GM12891 (cell line): ENCODE data around the gene CDC42BPG. TPM values are rescaled to one million over a fixed set of nuclear protein-coding genes. Genes with fewer than 3 reads are reported as not detected.

Source experiments
- DNase-seq: peaks from one replicate; pipeline ENCODE4 v3.0.0; 2011; ENCODE audit warnings: low spot score; ENCODE audit not compliant: insufficient read length
- FAIRE-seq: peaks from 2 replicates; lab custom pipeline; 2011; peaks lifted over from hg19 to GRCh38; lab: Jason Lieb, UNC
- PAX5 ChIP-seq: IDR thresholded peaks from 2 replicates; pipeline ENCODE4 v1.6.1; 2011; ENCODE audit warnings: low read length, moderate library complexity, mild to moderate bottlenecking; ENCODE audit not compliant: insufficient read depth, severe bottlenecking
- POLR2A ChIP-seq: IDR thresholded peaks from 2 replicates; pipeline ENCODE4 v1.6.1; 2011; ENCODE audit warnings: low read depth, low read length, control low read depth
- POLR2AphosphoS5 ChIP-seq: IDR thresholded peaks from 2 replicates; pipeline ENCODE4 v1.6.1; 2011; ENCODE audit warnings: low read depth, low read length, control low read depth
- POU2F2 ChIP-seq: IDR thresholded peaks from 2 replicates; pipeline ENCODE4 v1.6.1; 2011; ENCODE audit warnings: low read depth, mild to moderate bottlenecking, control low read depth, low read length, moderate library complexity
- SPI1 ChIP-seq: IDR thresholded peaks from 2 replicates; pipeline ENCODE4 v1.6.1; 2011; ENCODE audit warnings: low read depth, low read length, control low read depth
- TAF1 ChIP-seq: IDR thresholded peaks from 2 replicates; pipeline ENCODE4 v1.6.1; 2011; ENCODE audit warnings: low read depth, low read length, control low read depth
- polyA plus RNA-seq: library from polyadenylated mRNA; unstranded; fragments of >200 nt; gene quantifications from one replicate; pipeline ENCODE4 v1.2.1, GENCODE V29; 2012; ENCODE audit warnings: low read depth, missing spikeins, inconsistent platforms; ENCODE audit not compliant: missing spikeins

Gene CDC42BPG
- 0.36 TPM for polyA plus RNA-seq

GRCh38 chr11:64844330-64845128 is at the start of gene CDC42BPG:
CDC42BPG (minus strand) TSS chr11:64844653; CDS start chr11:64844569, 84 bp downstream.
- FAIRE-seq: peak; percentile 81
- DNase-seq: peak; percentile 91
- TF ChIP-seq PAX5: no peak

GRCh38 chr11:64893194-64894069 is 49.0 kb upstream of the CDC42BPG start:
- TF ChIP-seq POLR2A (no peak), POLR2AphosphoS5 (no peak), TAF1 (no peak), SPI1 (no peak), POU2F2 (no peak)
- FAIRE-seq (no peak), DNase-seq (no peak)

GRCh38 chr11:64892838-64893193 is 48.4 kb upstream of the CDC42BPG start:
- FAIRE-seq (no peak), DNase-seq (no peak)
- TF ChIP-seq SPI1: no peak
- no peak for TF ChIP-seq POU2F2
- TF ChIP-seq POLR2AphosphoS5: no peak
- no peak for TF ChIP-seq PAX5
- no peak for TF ChIP-seq POLR2A
- no peak for TF ChIP-seq TAF1

GRCh38 chr11:64892411-64892831 is 48.0 kb upstream of the CDC42BPG start:
- TF ChIP-seq POLR2AphosphoS5 (no peak), SPI1 (no peak), PAX5 (no peak), POU2F2 (no peak), TAF1 (no peak), POLR2A (no peak)
- FAIRE-seq: no peak
- no peak for DNase-seq

GRCh38 chr11:64891880-64892279 is 47.4 kb upstream of the CDC42BPG start:
- FAIRE-seq: no peak

GRCh38 chr11:64891215-64891848 is 46.9 kb upstream of the CDC42BPG start:
- FAIRE-seq (no peak), DNase-seq (no peak)
- no peak for TF ChIP-seq PAX5
- TF ChIP-seq POLR2AphosphoS5: no peak
- no peak for TF ChIP-seq POLR2A
- no peak for TF ChIP-seq SPI1

More at GRCh38 chr11:64891880-64892279, 47.4 kb upstream of the CDC42BPG start:
- DNase-seq: no peak
- TF ChIP-seq POLR2AphosphoS5 (no peak), POU2F2 (no peak), TAF1 (no peak)

- FAIRE-seq (no peak), DNase-seq (no peak)
- TF ChIP-seq TAF1 (no peak), POU2F2 (no peak), POLR2AphosphoS5 (no peak), POLR2A (no peak), SPI1 (no peak), PAX5 (no peak)
Measured at GRCh38 chr11:64890522-64890939, 46.1 kb upstream of the CDC42BPG start.

- DNase-seq (no peak), FAIRE-seq (no peak)
- no peak for TF ChIP-seq POLR2AphosphoS5
- no peak for TF ChIP-seq PAX5
- TF ChIP-seq TAF1: no peak
- no peak for TF ChIP-seq POLR2A
- no peak for TF ChIP-seq SPI1
- TF ChIP-seq POU2F2: no peak
Measured at GRCh38 chr11:64888729-64889511, 44.5 kb upstream of the CDC42BPG start.

GRCh38 chr11:64888406-64888728 is 43.9 kb upstream of the CDC42BPG start:
- FAIRE-seq (no peak), DNase-seq (no peak)
- TF ChIP-seq POU2F2 (no peak), POLR2A (no peak), POLR2AphosphoS5 (no peak), SPI1 (no peak), PAX5 (no peak), TAF1 (no peak)
